Brain microvascular endothelial cell (primary cell): ENCODE data around the gene ITGA2B.
"Not testable (repeated sequence)": the region's sequence is repeated elsewhere in the genome, so short reads cannot be mapped to it uniquely, and the experiment has no call there.

Experiments used
- DNase-seq: peaks from one replicate; pipeline ENCODE4 v3.0.0-alpha.2; 2020
- H3K27ac ChIP-seq: fragments of 250-450 bp; sonication (Bioruptor Pico); 2 replicates; pipeline ENCODE4 v1.5.1; 2020; ENCODE audit warnings: mild to moderate bottlenecking, moderate library complexity
- H3K27me3 ChIP-seq: fragments of 250-450 bp; sonication (Bioruptor Pico); replicated peaks from 2 replicates; pipeline ENCODE4 v1.5.1; 2020; ENCODE audit warnings: mild to moderate bottlenecking
- H3K36me3 ChIP-seq: fragments of 250-450 bp; sonication (Bioruptor Pico); replicated peaks from 2 replicates; pipeline ENCODE4 v1.5.1; 2020; ENCODE audit warnings: mild to moderate bottlenecking
- H3K4me3 ChIP-seq: 2 replicates; pipeline ENCODE4 v1.5.1; 2011; ENCODE audit warnings: low read depth, mild to moderate bottlenecking, control low read depth, low read length, moderate library complexity
- in situ Hi-C: cut with HindIII; loops from 2 replicates; pipeline ENCODE4 v1.10.0; 2017; ENCODE audit warnings: low sequenced_read_pairs, low pct_ligation_motif_present
- TF ChIP-seq, protein P1 (sequence below): IDR thresholded peaks from 2 replicates; pipeline ENCODE4 v1.5.1; 2011; ENCODE audit warnings: low read depth, mild to moderate bottlenecking, moderate library complexity, low read length, control low read depth, inconsistent platforms; ENCODE audit errors: missing control alignments

The ITGA2B gene

DNA sequence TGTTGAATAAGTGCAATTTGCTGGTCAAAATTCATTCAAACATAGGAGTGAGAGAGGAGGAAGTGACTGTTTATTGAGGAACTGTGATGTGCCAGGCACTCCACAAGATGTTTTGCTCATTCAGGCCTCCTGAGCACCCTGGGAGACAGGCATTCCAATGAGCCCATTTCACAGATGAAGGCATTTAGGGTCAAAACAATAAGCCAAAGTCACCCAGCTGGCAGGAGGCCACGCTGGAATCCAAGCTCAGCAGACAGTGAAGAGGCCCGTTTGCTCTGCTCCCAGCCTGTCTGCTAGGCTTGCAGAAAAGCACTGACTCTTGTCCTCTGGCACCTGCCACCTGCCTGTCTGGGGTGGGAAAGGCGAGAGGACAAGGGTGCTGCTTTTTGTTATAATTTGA, 54.7 kb downstream of the ITGA2B start:
- TF ChIP-seq, protein P1, sequence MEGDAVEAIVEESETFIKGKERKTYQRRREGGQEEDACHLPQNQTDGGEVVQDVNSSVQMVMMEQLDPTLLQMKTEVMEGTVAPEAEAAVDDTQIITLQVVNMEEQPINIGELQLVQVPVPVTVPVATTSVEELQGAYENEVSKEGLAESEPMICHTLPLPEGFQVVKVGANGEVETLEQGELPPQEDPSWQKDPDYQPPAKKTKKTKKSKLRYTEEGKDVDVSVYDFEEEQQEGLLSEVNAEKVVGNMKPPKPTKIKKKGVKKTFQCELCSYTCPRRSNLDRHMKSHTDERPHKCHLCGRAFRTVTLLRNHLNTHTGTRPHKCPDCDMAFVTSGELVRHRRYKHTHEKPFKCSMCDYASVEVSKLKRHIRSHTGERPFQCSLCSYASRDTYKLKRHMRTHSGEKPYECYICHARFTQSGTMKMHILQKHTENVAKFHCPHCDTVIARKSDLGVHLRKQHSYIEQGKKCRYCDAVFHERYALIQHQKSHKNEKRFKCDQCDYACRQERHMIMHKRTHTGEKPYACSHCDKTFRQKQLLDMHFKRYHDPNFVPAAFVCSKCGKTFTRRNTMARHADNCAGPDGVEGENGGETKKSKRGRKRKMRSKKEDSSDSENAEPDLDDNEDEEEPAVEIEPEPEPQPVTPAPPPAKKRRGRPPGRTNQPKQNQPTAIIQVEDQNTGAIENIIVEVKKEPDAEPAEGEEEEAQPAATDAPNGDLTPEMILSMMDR: no peak
- in situ Hi-C loops: no loop called here
- Histone ChIP-seq H3K27me3 (peaks cover 2% of the 10 kb centered on the region), H3K27ac (no peak overlapping the region), H3K36me3 (no peaks in the 10 kb centered on the region), H3K4me3 (no peak overlapping the region)
- no peak for DNase-seq

DNA sequence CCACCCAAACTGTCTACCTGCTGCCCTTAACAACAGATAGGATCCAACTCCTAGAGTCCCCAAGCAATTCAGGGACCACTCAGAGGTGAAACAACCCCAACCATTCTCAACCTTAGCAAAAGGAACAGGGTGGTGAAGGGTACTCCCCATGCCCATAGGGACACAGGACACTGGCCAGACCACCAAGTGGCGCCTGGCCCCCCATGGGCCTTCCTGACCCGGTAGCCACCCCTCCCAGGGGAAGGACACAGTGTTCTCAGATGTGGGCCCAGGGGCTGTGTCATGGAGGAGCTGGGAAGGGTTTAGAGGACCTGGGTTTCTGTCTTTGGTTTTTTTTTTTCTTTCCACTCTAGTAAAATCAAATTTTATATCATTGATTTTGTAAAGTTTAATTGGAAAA, 55.1 kb downstream of the ITGA2B start:
- TF ChIP-seq, protein P1: no peak
- no peak overlapping the region for H3K27ac ChIP-seq
- H3K27me3 ChIP-seq: peaks cover 2% of the 10 kb centered on the region
- no peak for DNase-seq
- in situ Hi-C loops: no loop called here
- no peak overlapping the region for H3K4me3 ChIP-seq
- no peaks in the 10 kb centered on the region for H3K36me3 ChIP-seq

DNA sequence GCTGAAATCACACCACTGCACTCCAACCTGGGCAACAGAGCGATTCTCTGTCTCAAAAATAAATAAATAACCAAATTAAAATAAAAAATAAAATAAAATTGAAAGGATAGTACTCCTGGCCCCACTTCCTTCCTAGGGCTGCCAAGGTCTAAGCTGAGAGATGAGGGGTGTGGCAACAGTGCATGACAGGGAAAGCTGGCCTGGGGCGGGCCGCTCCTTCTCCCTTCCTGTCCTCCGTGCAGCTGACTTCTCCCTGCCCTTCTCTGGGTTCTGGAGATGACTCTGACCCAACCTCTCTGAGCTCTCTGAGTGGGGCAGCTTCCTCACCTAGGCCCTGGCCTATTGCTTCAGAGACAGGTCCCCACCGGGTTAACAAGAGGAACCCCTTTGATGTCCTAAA, 56.1 kb downstream of the ITGA2B start:
- in situ Hi-C loops: no loop called here
- no peak for DNase-seq
- Histone ChIP-seq H3K27me3 (peaks cover 2% of the 10 kb centered on the region), H3K36me3 (no peaks in the 10 kb centered on the region), H3K27ac (no peak overlapping the region), H3K4me3 (no peak overlapping the region)
- TF ChIP-seq, protein P1: no peak

DNA sequence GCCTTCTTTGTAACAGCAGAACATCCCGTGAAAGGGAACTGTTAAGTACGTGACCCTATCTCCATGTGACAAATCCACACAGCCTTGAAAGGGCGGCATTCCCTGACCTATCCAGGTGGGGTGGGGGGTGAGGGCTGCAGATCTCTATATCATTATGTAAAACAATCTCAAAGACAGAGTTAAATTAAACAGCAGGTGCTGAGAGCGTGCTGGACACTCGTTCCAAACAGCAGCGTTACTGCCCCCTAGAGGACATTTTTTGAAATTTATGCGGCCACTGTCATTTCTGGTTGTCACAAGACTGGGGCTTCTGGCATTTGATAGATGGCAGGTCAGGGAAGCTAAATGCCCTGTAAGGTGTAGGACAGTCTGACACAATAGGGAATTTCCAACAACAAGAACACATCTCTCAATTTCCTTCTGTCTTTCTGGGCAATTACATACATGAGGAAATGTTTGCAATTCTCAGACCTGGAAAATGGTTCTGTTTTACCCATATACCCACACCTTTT, 58.1 kb downstream of the ITGA2B start:
- TF ChIP-seq, protein P1: peak; percentile 83
- peak; percentile 60 for DNase-seq

DNA sequence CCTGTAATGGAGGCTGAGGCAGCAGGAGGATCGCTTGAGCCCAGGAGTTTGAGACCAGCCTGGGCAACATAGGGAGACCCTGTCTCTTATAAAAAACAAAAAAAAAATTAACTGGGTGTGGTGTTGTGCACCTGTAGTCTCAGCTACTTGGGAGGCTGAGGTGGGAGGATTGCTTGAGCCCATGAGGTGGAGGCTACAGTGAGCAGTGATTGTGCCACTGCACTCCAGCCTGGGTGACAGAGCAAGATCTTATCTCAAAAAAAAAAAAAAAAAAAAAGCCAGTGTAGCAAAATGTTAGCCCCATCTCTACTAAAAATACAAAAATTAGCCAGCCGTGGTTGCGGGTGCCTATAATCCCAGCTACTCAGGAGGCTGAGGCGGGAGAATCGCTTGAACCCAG, 59.2 kb downstream of the ITGA2B start:
- DNase-seq: not testable (repeated sequence)

More for the DNA sequence above, 58.1 kb downstream of the ITGA2B start:
- H3K27me3 ChIP-seq: peaks cover 2% of the 10 kb centered on the region
- in situ Hi-C loops: no loop called here
- H3K4me3 ChIP-seq: no peak overlapping the region
- no peak overlapping the region for H3K27ac ChIP-seq
- no peaks in the 10 kb centered on the region for H3K36me3 ChIP-seq

DNA sequence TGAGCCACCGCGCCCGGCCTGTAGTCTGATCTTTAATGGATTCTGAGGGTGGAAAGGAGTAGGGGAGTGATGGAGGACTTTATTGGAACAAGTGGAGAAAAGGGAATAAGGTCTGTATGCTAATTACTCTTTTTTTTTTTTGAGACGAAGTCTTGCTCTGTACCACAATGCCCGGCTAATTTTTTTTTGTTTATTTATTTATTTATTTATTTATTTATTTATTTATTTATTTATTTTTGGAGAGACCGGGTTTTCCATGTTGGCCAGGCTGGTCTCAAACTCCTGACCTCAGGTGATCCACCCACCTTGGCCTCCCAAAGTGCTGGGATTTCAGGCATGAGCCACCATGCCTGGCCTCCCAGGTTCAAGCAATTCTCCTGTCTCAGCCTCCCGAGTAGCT, 59.9 kb downstream of the ITGA2B start:
- in situ Hi-C loops: loop anchor here (10.0 kb wide), 1 partner anchor 125 kb away; no protein-coding TSS in a partner anchor
- DNase-seq, H3K27me3 ChIP-seq, H3K27ac ChIP-seq, H3K4me3 ChIP-seq, H3K36me3 ChIP-seq: not testable (repeated sequence)

More for the DNA sequence above, 59.2 kb downstream of the ITGA2B start:
- in situ Hi-C loops, H3K4me3 ChIP-seq, H3K27ac ChIP-seq, H3K36me3 ChIP-seq, H3K27me3 ChIP-seq: not testable (repeated sequence)
